ENCODE results near the gene RAPGEF1.

The RAPGEF1 gene

GRCh38 chr9:131738293-131739132 lies 1.4 kb downstream of the RAPGEF1 start:
- Histone ChIP-seq H2AFZ (ENCODE audit: low read length) (no peak overlapping the region), H3K79me2 (ENCODE audit: low read length) (peaks cover 61% of the 10 kb centered on the region), H3K9me3 (replicated peaks; ENCODE audit: insufficient read depth, low read length) (no peaks in the 10 kb centered on the region), H3F3A (ENCODE audit: insufficient read depth, low read length) (peaks cover 11% of the 10 kb centered on the region), H3K4me1 (ENCODE audit: low read length) (peaks cover 39% of the 10 kb centered on the region), H3K27ac (ENCODE audit: low read length) (peak overlapping the region; percentile 64), H3K36me3 (replicated peaks; ENCODE audit: insufficient read depth, low read length) (no peaks in the 10 kb centered on the region), H3K9ac (ENCODE audit: low read length) (peak overlapping the region; percentile 85), H3K4me3 (ENCODE audit: low read length) (peak overlapping the region; percentile 91), H3K27me3 (replicated peaks; ENCODE audit: insufficient read depth, low read length) (no peaks in the 10 kb centered on the region), H4K20me1 (ENCODE audit: insufficient read depth, low read length) (no peaks in the 10 kb centered on the region), H3K4me2 (ENCODE audit: low read depth, low read length) (peak overlapping the region; percentile 60), H3K9me2 (replicated peaks; ENCODE audit: insufficient read depth, low read length) (no peaks in the 10 kb centered on the region)
- no peak for TF ChIP-seq CTCF (IDR thresholded peaks at IDR 0.05; ENCODE audit: low read length)
- no peak for TF ChIP-seq EZH2phosphoT487 (IDR thresholded peaks at IDR 0.05; ENCODE audit: low read length)
- TF ChIP-seq EZH2 (optimal IDR thresholded peaks at IDR 0.05; ENCODE audit: low read depth, low read length): no peak
- DNase-seq: peak; percentile 74

GRCh38 chr9:131737426-131737825 lies 2.5 kb downstream of the RAPGEF1 start:
- Histone ChIP-seq H3K36me3 (replicated peaks; ENCODE audit: insufficient read depth, low read length) (no peaks in the 10 kb centered on the region), H3K4me2 (ENCODE audit: low read depth, low read length) (peak overlapping the region; percentile 15; the same call in 1 of the 2 replicates), H4K20me1 (ENCODE audit: insufficient read depth, low read length) (no peaks in the 10 kb centered on the region), H3K27me3 (replicated peaks; ENCODE audit: insufficient read depth, low read length) (no peaks in the 10 kb centered on the region), H3K9ac (ENCODE audit: low read length) (no peak overlapping the region), H3F3A (ENCODE audit: insufficient read depth, low read length) (peaks cover 16% of the 10 kb centered on the region), H3K27ac (ENCODE audit: low read length) (no peak overlapping the region), H3K9me3 (replicated peaks; ENCODE audit: insufficient read depth, low read length) (no peaks in the 10 kb centered on the region), H3K9me2 (replicated peaks; ENCODE audit: insufficient read depth, low read length) (no peaks in the 10 kb centered on the region), H3K79me2 (ENCODE audit: low read length) (peaks cover 71% of the 10 kb centered on the region), H3K4me3 (ENCODE audit: low read length) (no peak overlapping the region), H2AFZ (ENCODE audit: low read length) (no peak overlapping the region), H3K4me1 (ENCODE audit: low read length) (peaks cover 48% of the 10 kb centered on the region)
- no peak for DNase-seq
- no peak for TF ChIP-seq EZH2phosphoT487 (IDR thresholded peaks at IDR 0.05; ENCODE audit: low read length)
- TF ChIP-seq CTCF (IDR thresholded peaks at IDR 0.05; ENCODE audit: low read length): no peak
- no peak for TF ChIP-seq EZH2 (optimal IDR thresholded peaks at IDR 0.05; ENCODE audit: low read depth, low read length)

GRCh38 chr9:131736431-131736830 lies 3.4 kb downstream of the RAPGEF1 start:
- H3K9me2 ChIP-seq (replicated peaks; ENCODE audit: insufficient read depth, low read length): no peaks in the 10 kb centered on the region
- no peak overlapping the region for H2AFZ ChIP-seq (ENCODE audit: low read length)
- TF ChIP-seq EZH2 (optimal IDR thresholded peaks at IDR 0.05; ENCODE audit: low read depth, low read length) (no peak), CTCF (IDR thresholded peaks at IDR 0.05; ENCODE audit: low read length) (no peak), EZH2phosphoT487 (IDR thresholded peaks at IDR 0.05; ENCODE audit: low read length) (no peak)
- no peak for DNase-seq
- no peaks in the 10 kb centered on the region for H4K20me1 ChIP-seq (ENCODE audit: insufficient read depth, low read length)
- no peak overlapping the region for H3K27ac ChIP-seq (ENCODE audit: low read length)
- no peaks in the 10 kb centered on the region for H3K27me3 ChIP-seq (replicated peaks; ENCODE audit: insufficient read depth, low read length)
- no peak overlapping the region for H3K4me3 ChIP-seq (ENCODE audit: low read length)
- no peak overlapping the region for H3K4me2 ChIP-seq (ENCODE audit: low read depth, low read length)
- peaks cover 25% of the 10 kb centered on the region for H3F3A ChIP-seq (ENCODE audit: insufficient read depth, low read length)
- no peaks in the 10 kb centered on the region for H3K9me3 ChIP-seq (replicated peaks; ENCODE audit: insufficient read depth, low read length)
- no peaks in the 10 kb centered on the region for H3K36me3 ChIP-seq (replicated peaks; ENCODE audit: insufficient read depth, low read length)
- no peak overlapping the region for H3K9ac ChIP-seq (ENCODE audit: low read length)
- H3K79me2 ChIP-seq (ENCODE audit: low read length): peaks cover 81% of the 10 kb centered on the region
- peaks cover 58% of the 10 kb centered on the region for H3K4me1 ChIP-seq (ENCODE audit: low read length)
